ENCODE results near the gene IGFBP1. TPM values are rescaled to one million over a fixed set of nuclear protein-coding genes. Genes with fewer than 3 reads are reported as not detected.

IGFBP1 gene
- total and polyA plus RNA-seq, 2 experiments from 2014 or later, result 0.18 TPM; not detected in 1

- no peak overlapping the region for H3K27ac ChIP-seq
- H3K4me3 ChIP-seq, result no peak overlapping the region
- no peaks in the 10 kb centered on the region for H3K9me3 ChIP-seq (ENCODE audit: low read depth)
- no peak for TF ChIP-seq CTCF (IDR thresholded peaks at IDR 0.05; ENCODE audit: low read depth, low read length)
- H3K27me3 ChIP-seq, result peaks cover 31% of the 10 kb centered on the region
- no peaks in the 10 kb centered on the region for H3K36me3 ChIP-seq
- no peak for DNase-seq (ENCODE audit: low read depth in 1 of 2, low spot score in 1 of 2)
- H3K4me1 ChIP-seq (ENCODE audit: low read depth), result peaks cover 5% of the 10 kb centered on the region
Observed at GRCh38 chr7:45923818-45924217, 35.5 kb downstream of the IGFBP1 start.

GRCh38 chr7:45924283-45924682, 36.0 kb downstream of the IGFBP1 start:
- H3K4me3 ChIP-seq, result no peak overlapping the region
- no peak for TF ChIP-seq CTCF (IDR thresholded peaks at IDR 0.05; ENCODE audit: low read depth, low read length)
- no peaks in the 10 kb centered on the region for H3K9me3 ChIP-seq (ENCODE audit: low read depth)
- peak in 1 of 2 donors; percentile 70 for DNase-seq (ENCODE audit: low read depth in 1 of 2, low spot score in 1 of 2)
- H3K27me3 ChIP-seq, result peaks cover 27% of the 10 kb centered on the region
- H3K4me1 ChIP-seq (ENCODE audit: low read depth), result peaks cover 5% of the 10 kb centered on the region
- H3K27ac ChIP-seq, result no peak overlapping the region
- no peaks in the 10 kb centered on the region for H3K36me3 ChIP-seq

- DNase-seq (ENCODE audit: low read depth in 1 of 2, low spot score in 1 of 2), result no peak
- no peaks in the 10 kb centered on the region for H3K27me3 ChIP-seq
- H3K4me3 ChIP-seq, result no peak overlapping the region
- no peaks in the 10 kb centered on the region for H3K9me3 ChIP-seq (ENCODE audit: low read depth)
- no peaks in the 10 kb centered on the region for H3K4me1 ChIP-seq (ENCODE audit: low read depth)
- H3K36me3 ChIP-seq, result no peaks in the 10 kb centered on the region
- no peak overlapping the region for H3K27ac ChIP-seq
- no peak for TF ChIP-seq CTCF (IDR thresholded peaks at IDR 0.05; ENCODE audit: low read depth, low read length)
Observed at GRCh38 chr7:45927721-45928120, 39.4 kb downstream of the IGFBP1 start.

GRCh38 chr7:45930967-45931366, 42.7 kb downstream of the IGFBP1 start:
- no peak for TF ChIP-seq CTCF (IDR thresholded peaks at IDR 0.05; ENCODE audit: low read depth, low read length)
- H3K9me3 ChIP-seq (ENCODE audit: low read depth), result no peaks in the 10 kb centered on the region
- no peak overlapping the region for H3K27ac ChIP-seq
- no peak overlapping the region for H3K4me3 ChIP-seq
- DNase-seq (ENCODE audit: low read depth in 1 of 2, low spot score in 1 of 2), result no peak
- H3K4me1 ChIP-seq (ENCODE audit: low read depth), result no peaks in the 10 kb centered on the region
- H3K36me3 ChIP-seq, result no peaks in the 10 kb centered on the region
- no peaks in the 10 kb centered on the region for H3K27me3 ChIP-seq

- Histone ChIP-seq H3K9me3 (ENCODE audit: low read depth) (no peaks in the 10 kb centered on the region), H3K27ac (no peak overlapping the region), H3K27me3 (no peaks in the 10 kb centered on the region), H3K4me1 (ENCODE audit: low read depth) (no peaks in the 10 kb centered on the region), H3K4me3 (no peak overlapping the region), H3K36me3 (no peaks in the 10 kb centered on the region)
- TF ChIP-seq CTCF (IDR thresholded peaks at IDR 0.05; ENCODE audit: low read depth, low read length), result no peak
- DNase-seq (ENCODE audit: low read depth in 1 of 2, low spot score in 1 of 2), result no peak
Observed at GRCh38 chr7:45937301-45937700, 49.0 kb downstream of the IGFBP1 start.

GRCh38 chr7:45937862-45938261, 49.6 kb downstream of the IGFBP1 start:
- H3K9me3 ChIP-seq (ENCODE audit: low read depth), result no peaks in the 10 kb centered on the region
- no peak overlapping the region for H3K27ac ChIP-seq
- DNase-seq (ENCODE audit: low read depth in 1 of 2, low spot score in 1 of 2), result no peak
- no peaks in the 10 kb centered on the region for H3K27me3 ChIP-seq
- H3K36me3 ChIP-seq, result no peaks in the 10 kb centered on the region
- TF ChIP-seq CTCF (IDR thresholded peaks at IDR 0.05; ENCODE audit: low read depth, low read length), result no peak
- H3K4me1 ChIP-seq (ENCODE audit: low read depth), result no peaks in the 10 kb centered on the region
- no peak overlapping the region for H3K4me3 ChIP-seq

Measured in cardiac muscle cell (in vitro differentiated cells and primary cell).